Suprapubic skin (tissue), 4 donors: Measurements from ENCODE around the gene MTARC2. TPM values are rescaled to one million over a fixed set of nuclear protein-coding genes. Genes with fewer than 3 reads are reported as not detected.

Experiments
- DNase-seq, 2 donors: peaks; one replicate each; pipeline ENCODE4 v3.0.0-alpha.2; 2019; ENCODE audit warnings: low spot score in 2 of 2
- H3K27ac ChIP-seq: fragments of 200-600 bp; sonication (generic); one replicate; pipeline ENCODE4 v1.5.1; 2019
- H3K27me3 ChIP-seq: fragments of 200-600 bp; sonication (generic); one replicate; pipeline ENCODE4 v1.5.1; 2019
- H3K36me3 ChIP-seq: fragments of 200-600 bp; sonication (generic); one replicate; pipeline ENCODE4 v1.5.1; 2019
- H3K4me1 ChIP-seq: fragments of 200-600 bp; sonication (generic); one replicate; pipeline ENCODE4 v1.5.1; 2019
- H3K4me3 ChIP-seq: fragments of 200-600 bp; sonication (generic); one replicate; pipeline ENCODE4 v1.5.1; 2019; ENCODE audit warnings: mild to moderate bottlenecking
- H3K9me3 ChIP-seq: fragments of 200-600 bp; sonication (generic); one replicate; pipeline ENCODE4 v1.5.1; 2019
- EP300 ChIP-seq: sonication (generic); formaldehyde crosslinking; IDR thresholded peaks from one replicate; pipeline ENCODE4 v1.6.1; 2017; ENCODE audit warnings: antibody characterized with exemption
- POLR2A ChIP-seq, 2 donors: fragments of 450-650 bp; IDR thresholded peaks; one replicate each; pipeline ENCODE4 v1.6.1; 2017; ENCODE audit warnings: antibody characterized with exemption in 2 of 2, mild to moderate bottlenecking in 2 of 2, moderate library complexity in 2 of 2
- POLR2AphosphoS5 ChIP-seq, 3 donors: sonication (generic); formaldehyde crosslinking; IDR thresholded peaks; one replicate each; pipeline ENCODE4 v1.6.1; 2017; ENCODE audit warnings: antibody characterized with exemption in 3 of 3
- WGBS: methylation state at CpG from one replicate; pipeline ENCODE4 v1.1.5; 2018; 5-methylcytosine and 5-hydroxymethylcytosine counted together
- total RNA-seq, 4 donors: library from RNA; depleted of rRNA; stranded (reverse); fragments of >200 nt; gene quantifications; one replicate each; pipeline ENCODE4 v1.1.0, GENCODE V29; 2016
- TF ChIP-seq, protein P1 (sequence below), 2 donors: fragments of 200-600 bp in 1 of 2; fragments of 450-650 bp in 1 of 2; sonication (generic) in 1 of 2; IDR thresholded peaks; one replicate each; pipeline ENCODE4 v1.5.1; 2016 to 2019; ENCODE audit warnings: antibody characterized with exemption in 2 of 2, mild to moderate bottlenecking in 1 of 2, moderate library complexity in 1 of 2

The MTARC2 gene
- total RNA-seq, 4 donors from 2014 or later: 3.4 to 5.3 (median 4.1) TPM

DNA sequence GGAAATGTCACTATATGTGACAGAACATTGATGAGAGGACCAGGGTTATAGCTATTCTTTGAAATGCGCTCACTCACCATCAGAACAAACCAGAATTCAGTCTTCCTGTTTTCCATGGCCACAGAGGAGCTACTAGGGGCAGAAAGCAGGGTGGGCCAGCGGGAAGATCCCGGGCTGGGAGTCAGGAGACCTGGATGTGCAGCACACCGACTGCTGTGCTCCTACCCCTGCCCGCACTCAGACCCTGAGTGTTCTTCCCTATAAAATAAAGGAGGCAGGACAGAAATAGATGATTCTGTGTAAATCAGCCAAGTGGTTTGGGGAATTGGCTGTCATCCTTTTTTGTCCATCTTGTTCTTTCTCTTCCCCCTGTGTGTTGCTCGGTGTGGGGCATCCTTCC is 59.6 kb downstream of the MTARC2 start:
- WGBS: 74% methylated on average over 6 of the region's 6 CpGs
- Histone ChIP-seq H3K27me3 (peaks cover 7% of the 10 kb centered on the region), H3K4me1 (peaks cover 5% of the 10 kb centered on the region), H3K27ac (no peak overlapping the region), H3K4me3 (no peak overlapping the region), H3K36me3 (no peaks in the 10 kb centered on the region), H3K9me3 (no peaks in the 10 kb centered on the region)
- TF ChIP-seq EP300 (no peak), POLR2AphosphoS5 (IDR thresholded peaks at IDR 0.05) (no peak), POLR2A (IDR thresholded peaks at IDR 0.05) (no peak)
- TF ChIP-seq, protein P1, sequence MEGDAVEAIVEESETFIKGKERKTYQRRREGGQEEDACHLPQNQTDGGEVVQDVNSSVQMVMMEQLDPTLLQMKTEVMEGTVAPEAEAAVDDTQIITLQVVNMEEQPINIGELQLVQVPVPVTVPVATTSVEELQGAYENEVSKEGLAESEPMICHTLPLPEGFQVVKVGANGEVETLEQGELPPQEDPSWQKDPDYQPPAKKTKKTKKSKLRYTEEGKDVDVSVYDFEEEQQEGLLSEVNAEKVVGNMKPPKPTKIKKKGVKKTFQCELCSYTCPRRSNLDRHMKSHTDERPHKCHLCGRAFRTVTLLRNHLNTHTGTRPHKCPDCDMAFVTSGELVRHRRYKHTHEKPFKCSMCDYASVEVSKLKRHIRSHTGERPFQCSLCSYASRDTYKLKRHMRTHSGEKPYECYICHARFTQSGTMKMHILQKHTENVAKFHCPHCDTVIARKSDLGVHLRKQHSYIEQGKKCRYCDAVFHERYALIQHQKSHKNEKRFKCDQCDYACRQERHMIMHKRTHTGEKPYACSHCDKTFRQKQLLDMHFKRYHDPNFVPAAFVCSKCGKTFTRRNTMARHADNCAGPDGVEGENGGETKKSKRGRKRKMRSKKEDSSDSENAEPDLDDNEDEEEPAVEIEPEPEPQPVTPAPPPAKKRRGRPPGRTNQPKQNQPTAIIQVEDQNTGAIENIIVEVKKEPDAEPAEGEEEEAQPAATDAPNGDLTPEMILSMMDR (IDR thresholded peaks at IDR 0.05): no peak
- DNase-seq: no peak

DNA sequence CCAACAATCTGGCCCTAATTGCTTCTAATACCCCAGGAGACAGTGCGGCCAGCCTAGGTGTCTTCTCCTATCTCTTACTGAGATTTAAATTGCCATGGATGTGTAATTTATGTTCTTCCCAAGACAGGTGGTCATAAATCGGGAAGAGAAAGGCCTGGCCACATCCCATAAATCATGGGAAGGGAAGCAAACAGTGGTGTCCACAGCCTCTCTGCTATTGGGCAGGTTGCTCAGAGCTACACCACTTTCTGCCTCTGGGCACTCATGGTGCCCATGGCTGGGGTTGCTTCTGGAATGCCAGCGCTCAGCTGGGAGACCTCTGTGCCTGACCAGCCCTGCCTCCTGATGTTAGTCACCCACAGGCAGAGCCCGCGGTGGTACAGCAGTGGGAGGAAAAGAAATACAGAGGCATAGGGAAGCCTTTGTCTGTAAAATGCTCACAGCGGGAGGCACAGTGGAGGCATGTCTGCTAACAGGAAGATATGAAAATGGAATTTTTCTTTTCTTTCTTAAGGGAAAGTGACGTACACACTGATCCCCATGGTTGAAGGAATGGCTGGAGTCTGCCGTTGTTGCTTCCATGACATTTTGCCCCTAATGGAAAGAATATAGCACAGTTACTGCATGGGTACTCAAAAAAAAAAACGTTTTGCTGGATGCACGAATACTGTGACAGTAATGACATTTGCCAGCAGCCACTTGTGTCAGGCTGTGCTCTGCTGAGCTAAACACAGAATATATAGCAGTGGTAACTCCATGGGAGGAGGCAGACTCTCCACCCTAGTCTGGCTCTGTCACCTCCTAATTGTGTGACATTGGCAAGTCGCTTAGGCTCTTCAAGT is 60.4 kb downstream of the MTARC2 start:
- no peak for DNase-seq
- Histone ChIP-seq H3K9me3 (no peaks in the 10 kb centered on the region), H3K27ac (no peak overlapping the region), H3K36me3 (no peaks in the 10 kb centered on the region), H3K4me1 (peaks cover 5% of the 10 kb centered on the region), H3K4me3 (no peak overlapping the region), H3K27me3 (peaks cover 7% of the 10 kb centered on the region)
- 53% methylated on average over 10 of the region's 11 CpGs for WGBS
- TF ChIP-seq EP300 (no peak), POLR2A (IDR thresholded peaks at IDR 0.05) (no peak), POLR2AphosphoS5 (IDR thresholded peaks at IDR 0.05) (no peak)
- TF ChIP-seq, protein P1 (IDR thresholded peaks at IDR 0.05): no peak

DNA sequence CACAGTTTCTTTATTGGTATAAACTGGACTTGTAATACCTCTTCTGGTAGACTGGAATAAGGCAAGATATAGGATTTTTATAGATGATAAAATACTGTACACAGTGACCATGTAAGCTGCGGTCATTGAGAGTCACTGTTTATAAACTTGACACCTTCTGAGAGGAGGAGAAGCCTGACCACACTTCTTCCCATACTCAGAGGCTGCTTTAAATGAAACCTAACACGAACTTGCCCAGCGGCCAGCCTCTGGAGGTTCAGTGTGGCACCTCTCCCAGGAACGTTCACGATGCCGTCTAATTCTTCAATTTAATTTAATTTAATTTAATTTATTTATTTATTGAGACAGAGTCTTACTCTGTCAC is 61.0 kb downstream of the MTARC2 start:
- Histone ChIP-seq H3K27me3 (peaks cover 7% of the 10 kb centered on the region), H3K4me1 (peaks cover 5% of the 10 kb centered on the region), H3K4me3 (no peak overlapping the region), H3K9me3 (no peaks in the 10 kb centered on the region), H3K27ac (no peak overlapping the region), H3K36me3 (no peaks in the 10 kb centered on the region)
- TF ChIP-seq EP300: no peak
- TF ChIP-seq POLR2AphosphoS5 (IDR thresholded peaks at IDR 0.05): no peak
- TF ChIP-seq, protein P1 (IDR thresholded peaks at IDR 0.05): no peak
- no peak for TF ChIP-seq POLR2A (IDR thresholded peaks at IDR 0.05)
- 83% methylated on average over 6 of the region's 6 CpGs for WGBS
- no peak for DNase-seq

DNA sequence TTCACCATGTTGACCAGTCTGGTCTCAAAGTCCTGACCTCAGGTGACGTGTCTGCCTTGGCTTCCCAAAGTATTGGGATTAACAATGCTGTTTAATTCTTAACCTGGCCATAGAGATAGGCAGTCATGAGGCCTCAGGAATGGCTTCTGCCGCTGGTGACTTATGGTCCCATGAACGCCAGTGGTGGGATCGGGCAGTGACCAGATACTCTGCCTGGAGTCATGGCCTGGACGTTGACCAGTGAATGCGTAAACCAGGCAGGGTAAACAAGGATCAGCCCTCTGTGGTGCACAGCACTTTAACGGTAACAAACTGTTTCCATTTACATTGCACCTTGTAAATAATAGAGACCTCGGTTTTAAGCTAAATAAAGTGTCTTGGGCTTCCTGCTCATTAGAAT is 61.6 kb downstream of the MTARC2 start:
- H3K9me3 ChIP-seq: no peaks in the 10 kb centered on the region
- no peaks in the 10 kb centered on the region for H3K36me3 ChIP-seq
- peaks cover 7% of the 10 kb centered on the region for H3K27me3 ChIP-seq
- H3K4me1 ChIP-seq: peaks cover 5% of the 10 kb centered on the region
- no peak overlapping the region for H3K4me3 ChIP-seq
- no peak for DNase-seq
- WGBS: 78% methylated on average over 8 of the region's 8 CpGs
- TF ChIP-seq POLR2A (IDR thresholded peaks at IDR 0.05) (no peak), POLR2AphosphoS5 (IDR thresholded peaks at IDR 0.05) (no peak), EP300 (no peak)
- TF ChIP-seq, protein P1 (IDR thresholded peaks at IDR 0.05): no peak
- H3K27ac ChIP-seq: no peak overlapping the region

- TF ChIP-seq, protein P1 (IDR thresholded peaks at IDR 0.05): peak; percentile 87 to 91
- TF ChIP-seq POLR2A (IDR thresholded peaks at IDR 0.05) (no peak), EP300 (no peak), POLR2AphosphoS5 (IDR thresholded peaks at IDR 0.05) (no peak)
- Histone ChIP-seq H3K4me3 (peak overlapping the region; percentile 22), H3K27ac (no peak overlapping the region), H3K36me3 (no peaks in the 10 kb centered on the region), H3K27me3 (peaks cover 7% of the 10 kb centered on the region), H3K9me3 (no peaks in the 10 kb centered on the region), H3K4me1 (peaks cover 5% of the 10 kb centered on the region)
- peak; percentile 87 to 88 for DNase-seq
- 5% methylated on average over 18 of the region's 20 CpGs for WGBS
Observed at GRCh38 chr1:220810179-220810653, 62.1 kb downstream of the MTARC2 start.
